Endometrial microvascular endothelial cells (primary cell): ENCODE measurements around the gene KCNK13. TPM values are rescaled to one million over a fixed set of nuclear protein-coding genes. Genes with fewer than 3 reads are reported as not detected.

Experiments used
- total RNA-seq: library from RNA; depleted of rRNA; stranded (reverse); fragments of >200 nt; gene quantifications from one replicate; pipeline ENCODE4 v1.2.3, GENCODE V29; 2015; ENCODE audit errors: inconsistent ontology term

KCNK13 gene
- total RNA-seq, 1 donor from 2014 or later: not detected

Other genes with a start within 250 kb of the KCNK13 start
- 2.1 TPM for gene EFCAB11, start 107.3 kb upstream of the KCNK13 start, total RNA-seq
- 49.0 TPM for gene TDP1, start 106.1 kb upstream of the KCNK13 start, total RNA-seq
- 203 TPM for gene PSMC1, start 194.6 kb downstream of the KCNK13 start, total RNA-seq